Panc1 (cell line): ENCODE measurements around the gene WNT7A. TPM values are rescaled to one million over a fixed set of nuclear protein-coding genes. Genes with fewer than 3 reads are reported as not detected.

Source experiments
- ATAC-seq: fragments of 200-7000 bp; cut with Tn5 transposase; 2 replicates; pipeline ENCODE4 v1.9.1; 2020; ENCODE audit warnings: mild to moderate bottlenecking, moderate library complexity
- BruUV-seq: library from RNA; stranded (reverse); fragments of 400-500 nt; replicated peaks from 2 replicates; lab custom pipeline; 2021; lab: Mats Ljungman, UMichigan
- CTCF ChIA-PET: fragments of 300-600 bp; sonication (Branson Sonifier 250); formaldehyde crosslinking; loops from one replicate; lab custom pipeline; 2022; ENCODE audit warnings: antibody characterized with exemption; lab: Charles Lee
- POLR2A ChIA-PET: fragments of 300-600 bp; sonication (Branson Sonifier 250); formaldehyde crosslinking; loops from one replicate; lab custom pipeline; 2022; ENCODE audit warnings: antibody characterized with exemption; lab: Charles Lee
- DNase-seq: peaks from one replicate; pipeline ENCODE4 v3.0.0-alpha.2; 2010; ENCODE audit warnings: low read depth, low spot score
- H3K27ac ChIP-seq: 2 replicates; pipeline ENCODE4 v1.5.1; 2011; ENCODE audit warnings: mild to moderate bottlenecking, low read length, inconsistent platforms
- H3K27me3 ChIP-seq: fragments of 200-500 bp; sonication (Bioruptor generic); 2 replicates; pipeline ENCODE4 v1.6.0; 2014; ENCODE audit warnings: low read length, inconsistent platforms; ENCODE audit not compliant: control insufficient read depth, insufficient read depth
- H3K36me3 ChIP-seq: fragments of 200-500 bp; sonication (Bioruptor generic); 2 replicates; pipeline ENCODE4 v1.5.1; 2014; ENCODE audit warnings: inconsistent platforms, mild to moderate bottlenecking, low read length, moderate library complexity; ENCODE audit not compliant: control insufficient read depth, insufficient read depth
- H3K4me1 ChIP-seq: 2 replicates; pipeline ENCODE4 v1.5.1; 2011; ENCODE audit warnings: inconsistent platforms, mild to moderate bottlenecking, low read length, moderate library complexity; ENCODE audit not compliant: control insufficient read depth, insufficient read depth
- H3K4me3 ChIP-seq, 2 experiments: 2 replicates each; pipeline ENCODE4 v1.5.1; 2011 to 2012; ENCODE audit warnings: low read depth in 2 of 2, low read length in 2 of 2, mild to moderate bottlenecking in 2 of 2, inconsistent platforms in 1 of 2, moderate library complexity in 1 of 2
- H3K9me3 ChIP-seq: fragments of 200-500 bp; sonication (Bioruptor generic); 2 replicates; pipeline ENCODE4 v1.5.1; 2014; ENCODE audit warnings: low read depth, mild to moderate bottlenecking, inconsistent platforms, low read length, moderate library complexity; ENCODE audit not compliant: control insufficient read depth, insufficient read depth
- CTCF ChIP-seq: fragments of 450-650 bp; IDR thresholded peaks from 2 replicates; pipeline ENCODE4 v1.5.1; 2017; ENCODE audit warnings: mild to moderate bottlenecking
- POLR2AphosphoS5 ChIP-seq: IDR thresholded peaks from 2 replicates; pipeline ENCODE4 v1.6.1; 2012; ENCODE audit warnings: mild to moderate bottlenecking, low read depth, low read length, moderate library complexity
- SIN3A ChIP-seq: IDR thresholded peaks from 2 replicates; pipeline ENCODE4 v1.6.1; 2012; ENCODE audit warnings: low read depth, mild to moderate bottlenecking, low read length, moderate library complexity, borderline replicate concordance; ENCODE audit not compliant: insufficient read depth
- TCF7L2 ChIP-seq: IDR thresholded peaks from 2 replicates; pipeline ENCODE4 v1.6.1; 2011; ENCODE audit warnings: mild to moderate bottlenecking, low read depth, low read length, inconsistent platforms
- in situ Hi-C: cut with HindIII; loops from 2 replicates; pipeline ENCODE4 v1.10.0; 2016; ENCODE audit warnings: low sequenced_read_pairs, low pct_unique_long_range_greater_than_20kb
- intact Hi-C: fragments of 100-400 bp; cut with micrococcal nuclease; formaldehyde crosslinking; loops from one replicate; pipeline ENCODE4 v1.10.0; 2022; ENCODE audit not compliant: unreplicated experiment
- total RNA-seq: library from RNA; stranded (reverse); gene quantifications from one replicate; pipeline ENCODE4 v1.2.1, GENCODE V29; 2021; ENCODE audit not compliant: unreplicated experiment
- TF ChIP-seq, protein P1 (sequence below), 2 experiments: IDR thresholded peaks; 2 replicates each; pipeline ENCODE4 v1.6.1; 2011 to 2012; ENCODE audit warnings: low read depth in 2 of 2, control low read depth in 1 of 2, low read length in 1 of 2, mild to moderate bottlenecking in 1 of 2, moderate library complexity in 1 of 2; ENCODE audit not compliant: insufficient read depth in 1 of 2

Gene WNT7A
- total RNA-seq, 1 experiment from 2014 or later, result not detected

DNA sequence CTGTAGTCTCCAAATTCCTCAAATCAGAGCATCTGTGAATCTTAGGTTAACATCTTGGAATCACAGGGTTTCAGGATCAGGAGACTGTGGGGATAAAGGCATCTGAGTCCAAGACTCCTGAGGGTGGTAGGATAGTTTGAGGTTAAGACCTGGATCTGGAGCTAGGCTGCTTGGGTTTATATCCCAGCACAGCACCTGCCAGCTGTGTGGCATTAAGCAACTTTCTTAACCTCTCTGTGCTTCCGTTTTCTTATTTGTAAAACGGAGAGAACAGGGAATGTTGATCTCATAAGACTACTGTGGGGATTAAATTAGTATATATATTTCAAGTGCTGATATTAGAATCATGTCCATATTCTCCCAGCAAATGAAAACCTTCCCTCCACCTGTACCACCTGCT lies 33.6 kb downstream of the WNT7A start:
- ATAC-seq (no peak), DNase-seq (no peak)
- H3K27me3 ChIP-seq, result no peaks in the 10 kb centered on the region
- ChIA-PET CTCF (no interaction called here), POLR2A (no interaction called here)
- TF ChIP-seq POLR2AphosphoS5, result no peak
- H3K27ac ChIP-seq, result no peak overlapping the region
- H3K4me3 ChIP-seq, result no peak overlapping the region
- H3K9me3 ChIP-seq, result no peaks in the 10 kb centered on the region
- H3K36me3 ChIP-seq, result no peaks in the 10 kb centered on the region
- BruUV-seq, result no TSS peak
- H3K4me1 ChIP-seq, result no peaks in the 10 kb centered on the region
- in situ Hi-C loops, result no loop called here
- intact Hi-C loops, result no loop called here

- DNase-seq (no peak), ATAC-seq (no peak)
- TF ChIP-seq, protein P1, sequence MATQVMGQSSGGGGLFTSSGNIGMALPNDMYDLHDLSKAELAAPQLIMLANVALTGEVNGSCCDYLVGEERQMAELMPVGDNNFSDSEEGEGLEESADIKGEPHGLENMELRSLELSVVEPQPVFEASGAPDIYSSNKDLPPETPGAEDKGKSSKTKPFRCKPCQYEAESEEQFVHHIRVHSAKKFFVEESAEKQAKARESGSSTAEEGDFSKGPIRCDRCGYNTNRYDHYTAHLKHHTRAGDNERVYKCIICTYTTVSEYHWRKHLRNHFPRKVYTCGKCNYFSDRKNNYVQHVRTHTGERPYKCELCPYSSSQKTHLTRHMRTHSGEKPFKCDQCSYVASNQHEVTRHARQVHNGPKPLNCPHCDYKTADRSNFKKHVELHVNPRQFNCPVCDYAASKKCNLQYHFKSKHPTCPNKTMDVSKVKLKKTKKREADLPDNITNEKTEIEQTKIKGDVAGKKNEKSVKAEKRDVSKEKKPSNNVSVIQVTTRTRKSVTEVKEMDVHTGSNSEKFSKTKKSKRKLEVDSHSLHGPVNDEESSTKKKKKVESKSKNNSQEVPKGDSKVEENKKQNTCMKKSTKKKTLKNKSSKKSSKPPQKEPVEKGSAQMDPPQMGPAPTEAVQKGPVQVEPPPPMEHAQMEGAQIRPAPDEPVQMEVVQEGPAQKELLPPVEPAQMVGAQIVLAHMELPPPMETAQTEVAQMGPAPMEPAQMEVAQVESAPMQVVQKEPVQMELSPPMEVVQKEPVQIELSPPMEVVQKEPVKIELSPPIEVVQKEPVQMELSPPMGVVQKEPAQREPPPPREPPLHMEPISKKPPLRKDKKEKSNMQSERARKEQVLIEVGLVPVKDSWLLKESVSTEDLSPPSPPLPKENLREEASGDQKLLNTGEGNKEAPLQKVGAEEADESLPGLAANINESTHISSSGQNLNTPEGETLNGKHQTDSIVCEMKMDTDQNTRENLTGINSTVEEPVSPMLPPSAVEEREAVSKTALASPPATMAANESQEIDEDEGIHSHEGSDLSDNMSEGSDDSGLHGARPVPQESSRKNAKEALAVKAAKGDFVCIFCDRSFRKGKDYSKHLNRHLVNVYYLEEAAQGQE (IDR thresholded peaks at IDR 0.05; ENCODE audit: insufficient read depth in 1 of 2, low read depth in 2 of 2, low read length in 1 of 2), result no peak
- TF ChIP-seq POLR2AphosphoS5 (no peak), CTCF (no peak), SIN3A (no peak), TCF7L2 (no peak)
- Histone ChIP-seq H3K27me3 (no peaks in the 10 kb centered on the region), H3K4me1 (no peaks in the 10 kb centered on the region), H3K4me3 (no peak overlapping the region), H3K9me3 (no peaks in the 10 kb centered on the region), H3K36me3 (no peaks in the 10 kb centered on the region), H3K27ac (no peak overlapping the region)
- intact Hi-C loops (no loop called here), in situ Hi-C loops (no loop called here)
- ChIA-PET CTCF (interaction anchor here (0.6 kb wide), 1 partner anchor 38 kb away, joined by 3 read pairs; no protein-coding TSS in a partner anchor), POLR2A (no interaction called here)
- no TSS peak for BruUV-seq
These were observed 34.1 kb downstream of the WNT7A start for GRCh38 chr3:13845806-13846205.

GRCh38 chr3:13844911-13845310 lies 35.0 kb downstream of the WNT7A start:
- H3K9me3 ChIP-seq, result no peaks in the 10 kb centered on the region
- intact Hi-C loops, result no loop called here
- H3K4me3 ChIP-seq, result no peak overlapping the region
- CTCF ChIA-PET, result no interaction called here
- ATAC-seq (no peak), DNase-seq (no peak)
- no peak overlapping the region for H3K27ac ChIP-seq
- H3K36me3 ChIP-seq, result no peaks in the 10 kb centered on the region
- no peaks in the 10 kb centered on the region for H3K4me1 ChIP-seq
- BruUV-seq, result no TSS peak
- POLR2A ChIA-PET, result no interaction called here
- no peaks in the 10 kb centered on the region for H3K27me3 ChIP-seq
- in situ Hi-C loops, result no loop called here
- TF ChIP-seq, protein P1 (IDR thresholded peaks at IDR 0.05; ENCODE audit: insufficient read depth in 1 of 2, low read depth in 2 of 2, low read length in 1 of 2), result no peak
